Keratinocyte (primary cell): ENCODE measurements around the gene OSBPL10.

Experiments used
- CTCF ChIP-seq, 3 experiments: IDR thresholded peaks in 1 of 3; conservative IDR thresholded peaks in 1 of 3; optimal IDR thresholded peaks in 1 of 3; 2 replicates in 2 of 3; 3 replicates in 1 of 3; pipeline versions ENCODE3 to v1.5.1; 2011; ENCODE audit warnings: low read length in 3 of 3, mild to moderate bottlenecking in 3 of 3, moderate library complexity in 2 of 3, control low read depth in 1 of 3, inconsistent platforms in 1 of 3; ENCODE audit not compliant: insufficient read depth in 2 of 3; ENCODE audit errors: extremely low read depth in 1 of 3
- EZH2 ChIP-seq: IDR thresholded peaks from one replicate; pipeline ENCODE4 v1.6.1; 2012; ENCODE audit warnings: inconsistent platforms, mild to moderate bottlenecking, low read length, moderate library complexity

DNA sequence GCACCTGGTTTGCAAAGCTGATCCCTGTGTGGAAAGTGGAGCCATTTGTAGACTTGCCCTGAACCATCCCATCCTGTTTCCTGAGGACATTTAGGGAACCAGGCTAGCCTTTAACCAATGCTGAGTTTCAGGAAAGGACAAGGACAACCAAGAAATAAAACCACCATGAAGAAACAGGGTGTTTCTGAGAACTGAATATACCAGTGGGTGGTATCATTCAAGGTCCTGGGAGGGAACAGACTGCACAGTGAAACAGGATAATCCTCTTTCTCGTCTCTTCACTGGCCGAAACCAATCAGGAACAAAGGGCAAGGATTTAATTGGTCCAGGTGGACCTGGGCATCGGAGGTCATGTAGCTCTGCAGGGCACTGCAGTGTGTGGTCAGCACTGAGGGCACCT is 22.3 kb upstream of the OSBPL10 start:
- no peak for TF ChIP-seq CTCF (optimal IDR thresholded peaks at IDR 0.05 in 1 of 3, IDR thresholded peaks at IDR 0.05 in 1 of 3, conservative IDR thresholded peaks at IDR 0.05 in 1 of 3; ENCODE audit: extremely low read depth in 1 of 3, insufficient read depth in 2 of 3, low read length in 3 of 3)
- no peak for TF ChIP-seq EZH2
